Astrocyte (in vitro differentiated cells and primary cell): ENCODE data around the gene UMOD.

ENCODE experiments used
- EZH2 ChIP-seq: IDR thresholded peaks from 2 replicates; pipeline ENCODE4 v1.6.1; 2012; ENCODE audit warnings: mild to moderate bottlenecking, low read length, inconsistent platforms; ENCODE audit not compliant: insufficient read depth
- TF ChIP-seq, protein P1 (sequence below): IDR thresholded peaks from 2 replicates; pipeline ENCODE4 v1.5.1; 2011; ENCODE audit warnings: low read depth, mild to moderate bottlenecking, inconsistent platforms, low read length, moderate library complexity; ENCODE audit not compliant: insufficient read depth

DNA sequence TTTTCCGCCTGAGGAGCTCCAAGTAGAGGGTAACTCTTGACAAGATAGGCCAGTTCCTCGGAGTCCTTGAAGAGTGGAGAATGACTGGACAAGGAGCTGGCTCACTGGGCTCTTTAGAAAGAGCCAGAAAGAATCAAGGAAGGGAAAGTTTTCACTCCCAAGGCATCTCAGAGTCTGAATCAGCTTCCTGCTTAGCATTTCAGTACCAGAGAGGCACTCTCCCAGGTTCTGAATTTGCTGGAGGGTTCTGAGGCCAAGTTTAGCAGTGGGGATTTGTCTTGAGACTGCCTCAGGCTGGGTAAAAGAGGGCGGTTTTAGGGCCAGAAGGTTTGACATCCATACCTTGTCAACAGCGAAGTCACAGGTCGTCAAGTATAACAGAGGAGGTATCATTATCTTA is 50.7 kb downstream of the UMOD start:
- TF ChIP-seq, protein P1, sequence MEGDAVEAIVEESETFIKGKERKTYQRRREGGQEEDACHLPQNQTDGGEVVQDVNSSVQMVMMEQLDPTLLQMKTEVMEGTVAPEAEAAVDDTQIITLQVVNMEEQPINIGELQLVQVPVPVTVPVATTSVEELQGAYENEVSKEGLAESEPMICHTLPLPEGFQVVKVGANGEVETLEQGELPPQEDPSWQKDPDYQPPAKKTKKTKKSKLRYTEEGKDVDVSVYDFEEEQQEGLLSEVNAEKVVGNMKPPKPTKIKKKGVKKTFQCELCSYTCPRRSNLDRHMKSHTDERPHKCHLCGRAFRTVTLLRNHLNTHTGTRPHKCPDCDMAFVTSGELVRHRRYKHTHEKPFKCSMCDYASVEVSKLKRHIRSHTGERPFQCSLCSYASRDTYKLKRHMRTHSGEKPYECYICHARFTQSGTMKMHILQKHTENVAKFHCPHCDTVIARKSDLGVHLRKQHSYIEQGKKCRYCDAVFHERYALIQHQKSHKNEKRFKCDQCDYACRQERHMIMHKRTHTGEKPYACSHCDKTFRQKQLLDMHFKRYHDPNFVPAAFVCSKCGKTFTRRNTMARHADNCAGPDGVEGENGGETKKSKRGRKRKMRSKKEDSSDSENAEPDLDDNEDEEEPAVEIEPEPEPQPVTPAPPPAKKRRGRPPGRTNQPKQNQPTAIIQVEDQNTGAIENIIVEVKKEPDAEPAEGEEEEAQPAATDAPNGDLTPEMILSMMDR: no peak
- TF ChIP-seq EZH2: no peak
